Measurements from ENCODE around the gene UPK3A.

The UPK3A gene

DNA sequence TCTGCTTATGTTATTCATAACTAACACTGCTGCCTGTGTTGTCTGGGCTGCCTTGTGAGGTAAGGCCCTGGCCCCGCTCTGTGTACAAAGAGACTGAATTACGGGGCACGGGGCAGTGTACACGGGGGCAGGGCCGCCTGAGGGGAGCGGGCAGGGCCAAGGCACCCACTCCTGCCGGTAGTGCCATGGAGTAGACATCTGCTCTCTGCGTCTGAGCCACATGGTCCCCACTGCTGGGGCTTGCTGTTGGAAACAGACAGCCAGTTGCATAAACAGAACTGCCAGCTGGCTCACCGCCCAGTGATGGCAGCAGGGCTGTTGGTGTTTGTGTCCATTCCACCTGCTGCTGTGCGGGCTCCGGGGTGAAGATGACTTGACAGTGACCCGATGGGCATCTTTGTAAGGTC, 44.8 kb downstream of the UPK3A start:
- DNase-seq (ENCODE audit: low read depth), result no peak

DNA sequence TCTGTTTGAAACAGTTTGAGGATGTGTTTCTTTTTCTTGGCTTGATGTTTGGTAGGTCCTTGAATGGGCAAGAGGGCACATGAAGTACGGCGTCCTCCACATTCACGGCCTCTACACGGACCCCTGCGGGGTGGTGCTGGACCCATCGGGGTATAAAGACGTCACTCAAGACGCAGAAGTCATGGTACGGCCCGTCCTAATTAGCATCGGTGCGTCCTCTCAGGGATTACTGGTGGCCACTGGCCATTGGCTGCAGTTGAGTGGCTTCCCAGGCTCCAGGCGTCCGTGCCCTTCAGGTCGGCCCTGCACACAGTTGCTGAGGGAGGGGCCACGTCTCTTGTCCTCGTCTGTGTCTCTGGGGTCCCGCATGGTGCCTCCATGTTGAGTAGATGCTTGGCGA, 45.8 kb downstream of the UPK3A start:
- DNase-seq (ENCODE audit: low read depth), result no peak

- DNase-seq (ENCODE audit: low read depth), result no peak
Measured at GRCh38 chr22:45331486-45331885, 46.7 kb downstream of the UPK3A start.

- DNase-seq (ENCODE audit: low read depth), result no peak
Measured at GRCh38 chr22:45332001-45332400, 47.3 kb downstream of the UPK3A start.

GRCh38 chr22:45334068-45334467, 49.3 kb downstream of the UPK3A start:
- no peak for DNase-seq (ENCODE audit: low read depth)

DNA sequence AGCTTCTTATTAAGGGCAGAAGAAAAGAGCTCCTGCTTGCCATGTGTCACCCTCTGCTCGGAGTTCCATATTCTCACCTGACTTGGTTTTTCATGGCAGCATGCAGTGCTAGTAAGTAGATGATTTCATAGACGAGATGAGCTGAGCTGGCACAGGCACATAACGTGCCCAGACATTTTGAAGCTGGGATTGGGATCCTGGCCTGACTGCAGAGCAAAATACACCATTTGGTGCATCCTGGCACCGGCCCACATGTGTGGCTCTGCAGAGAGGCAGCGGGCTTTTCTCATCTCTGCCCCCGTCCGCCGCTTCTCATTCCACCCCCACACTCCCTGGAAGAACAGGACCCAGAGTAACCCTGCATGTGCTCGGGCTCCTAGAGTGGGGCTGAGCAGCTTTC, 49.8 kb downstream of the UPK3A start:
- no peak for DNase-seq (ENCODE audit: low read depth)

GRCh38 chr22:45335021-45335818, 50.5 kb downstream of the UPK3A start:
- DNase-seq (ENCODE audit: low read depth), result no peak

GRCh38 chr22:45335854-45336522, 51.2 kb downstream of the UPK3A start:
- no peak for DNase-seq (ENCODE audit: low read depth)

DNA sequence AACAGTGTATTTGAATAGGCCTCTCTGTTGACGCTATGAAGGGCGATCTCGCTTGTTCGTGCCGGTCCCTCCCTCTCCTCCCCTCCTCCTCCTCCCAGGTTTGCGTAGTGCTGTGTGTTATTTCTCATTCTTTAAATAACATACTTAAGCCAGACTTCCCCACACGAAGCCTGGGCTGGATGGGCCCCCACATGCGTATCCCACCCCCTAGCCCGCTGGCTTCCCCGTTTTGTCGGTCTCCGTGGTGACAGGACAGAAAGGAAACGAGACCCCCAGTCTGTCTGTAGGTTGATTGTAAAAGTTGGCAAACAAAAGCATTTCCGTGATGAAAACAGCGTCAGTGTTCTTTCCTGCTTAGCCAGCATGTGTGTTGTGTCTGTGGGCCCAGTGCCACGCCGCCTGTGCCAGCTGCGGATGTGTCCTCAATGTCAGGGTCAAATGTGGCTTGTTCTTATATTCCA, 52.3 kb downstream of the UPK3A start:
- DNase-seq (ENCODE audit: low read depth), result no peak

GRCh38 chr22:45337536-45337935, 52.8 kb downstream of the UPK3A start:
- DNase-seq (ENCODE audit: low read depth), result no peak

GRCh38 chr22:45338795-45339194, 54.0 kb downstream of the UPK3A start:
- DNase-seq (ENCODE audit: low read depth), result no peak

GRCh38 chr22:45340323-45340722, 55.6 kb downstream of the UPK3A start:
- DNase-seq (ENCODE audit: low read depth), result no peak

DNA sequence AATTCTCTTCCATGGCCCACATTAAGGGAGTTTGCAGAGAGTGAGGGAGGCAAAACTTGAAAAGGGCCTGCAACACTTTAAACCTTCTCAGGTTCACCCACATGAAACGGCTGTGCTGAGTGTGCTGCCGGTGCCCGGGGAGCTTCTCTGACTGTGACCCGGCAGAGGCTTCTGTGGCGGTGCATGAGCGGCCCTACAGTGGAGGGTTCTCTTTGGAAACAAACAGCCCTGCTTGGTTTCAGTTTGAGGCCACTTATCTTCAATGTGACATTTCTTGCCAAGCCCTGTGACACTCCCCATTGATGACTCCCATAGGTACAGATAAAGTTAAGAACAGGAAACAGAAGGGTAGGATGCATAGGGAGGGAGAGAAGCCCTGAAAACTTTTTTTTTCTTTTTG, 56.7 kb downstream of the UPK3A start:
- no peak for DNase-seq (ENCODE audit: low read depth)

- DNase-seq (ENCODE audit: low read depth), result no peak
Measured at GRCh38 chr22:45343143-45343542, 58.4 kb downstream of the UPK3A start.

DNA sequence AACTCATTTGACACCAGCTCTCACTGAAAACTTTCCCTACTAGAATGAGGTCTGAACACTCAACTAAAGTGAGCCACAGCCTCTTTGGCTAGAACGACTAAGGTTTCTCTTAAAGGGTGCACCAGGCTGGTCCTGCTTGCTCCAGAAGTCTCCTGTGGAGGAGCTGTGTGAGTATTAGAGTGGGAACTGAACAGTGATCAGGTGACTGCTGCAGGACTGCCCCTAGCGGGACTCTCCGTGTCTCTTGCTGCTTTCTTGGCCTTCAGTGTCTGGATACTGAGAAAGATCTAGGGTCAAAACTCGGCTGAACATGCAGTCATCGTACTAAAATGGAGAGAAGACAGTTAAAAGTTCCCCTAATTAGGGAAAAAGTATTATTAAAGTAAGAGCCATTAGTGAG, 59.6 kb downstream of the UPK3A start:
- DNase-seq (ENCODE audit: low read depth), result no peak

Measured in stimulated activated CD8-positive, alpha-beta memory T cell treated with anti-CD3 and anti-CD28 coated beads, Interleukin-12 subunit alpha, Interleukin-12 subunit beta, amount 100 ng/mL, for 4 hours (primary cell).